HG03460 (cell line): ENCODE data around the gene RAP1GAP.

Source experiments
- ATAC-seq: cut with Tn5 transposase; IDR thresholded peaks from one replicate; pipeline ENCODE4 v1.9.1; 2021; ENCODE audit not compliant: unreplicated experiment

RAP1GAP gene

GRCh38 chr1:21553116-21553926 is 115.8 kb downstream of the RAP1GAP start:
- no peak for ATAC-seq

- ATAC-seq, result no peak
Observed at GRCh38 chr1:21552715-21553114, 116.4 kb downstream of the RAP1GAP start.

- ATAC-seq, result no peak
Observed at GRCh38 chr1:21550866-21551475, 118.2 kb downstream of the RAP1GAP start.

GRCh38 chr1:21550097-21550496 is 119.1 kb downstream of the RAP1GAP start:
- no peak for ATAC-seq

- no peak for ATAC-seq
Observed at GRCh38 chr1:21547876-21548275, 121.3 kb downstream of the RAP1GAP start.
